ENCODE measurements around the gene FAM131A. TPM values are rescaled to one million over a fixed set of nuclear protein-coding genes. Genes with fewer than 3 reads are reported as not detected.

The FAM131A gene
- polyA plus RNA-seq, 1 donor (not counting 4 experiments of a cell fraction or from before 2014, with no cell fraction given), result 10.8 TPM

DNA sequence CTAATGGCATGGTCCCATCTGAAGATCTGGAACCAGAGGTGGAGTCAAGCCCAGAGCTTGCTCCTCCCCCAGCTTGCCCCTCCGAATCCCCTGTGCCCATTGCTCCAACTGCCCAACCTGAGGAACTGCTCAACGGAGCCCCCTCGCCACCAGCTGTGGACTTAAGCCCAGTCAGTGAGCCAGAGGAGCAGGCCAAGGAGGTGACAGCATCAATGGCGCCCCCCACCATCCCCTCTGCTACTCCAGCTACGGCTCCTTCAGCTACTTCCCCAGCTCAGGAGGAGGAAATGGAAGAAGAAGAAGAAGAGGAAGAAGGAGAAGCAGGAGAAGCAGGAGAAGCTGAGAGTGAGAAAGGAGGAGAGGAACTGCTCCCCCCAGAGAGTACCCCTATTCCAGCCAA, 15.7 kb upstream of the FAM131A start:
- H3K79me2 ChIP-seq (ENCODE audit: control insufficient read depth, insufficient read depth, low read length), result peaks cover 91% of the 10 kb centered on the region
- H3K36me3 ChIP-seq (ENCODE audit: control insufficient read depth in 2 of 2, extremely low read depth in 1 of 2, insufficient read depth in 2 of 2, low read length in 2 of 2), result peaks cover 58 to 79% of the 10 kb centered on the region in 2 experiments
- H3K4me3 ChIP-seq (ENCODE audit: control insufficient read depth in 2 of 3, extremely low read depth in 1 of 3, insufficient read depth in 2 of 3, low read depth in 1 of 3, low read length in 3 of 3), result no peak overlapping the region
- H4K20me1 ChIP-seq (ENCODE audit: control insufficient read depth, extremely low read depth, insufficient read depth, low read length), result peaks cover 53% of the 10 kb centered on the region
- H2AFZ ChIP-seq (ENCODE audit: control insufficient read depth, low read length), result no peak overlapping the region
- no peak overlapping the region for H3K9ac ChIP-seq (ENCODE audit: control insufficient read depth, extremely low read depth, insufficient read depth, low read length)
- no peaks in the 10 kb centered on the region for H3K27me3 ChIP-seq (ENCODE audit: control insufficient read depth, extremely low read depth, insufficient read depth, low read length)
- dilution Hi-C loops (cut with MboI; ENCODE audit: extremely low pct_ligation_motif_present, low sequenced_read_pairs), result no loop called here
- no peak for TF ChIP-seq EZH2 (IDR thresholded peaks at IDR 0.05; ENCODE audit: low read length)
- TF ChIP-seq CTCF (optimal IDR thresholded peaks at IDR 0.05 in 1 of 3, IDR thresholded peaks at IDR 0.05 in 1 of 3, conservative IDR thresholded peaks at IDR 0.05 in 1 of 3; ENCODE audit: extremely low read depth in 1 of 3, insufficient read depth in 2 of 3, low read length in 3 of 3), result no peak
- no peak overlapping the region for H3K4me2 ChIP-seq (ENCODE audit: control insufficient read depth, extremely low read depth, insufficient read depth, low read depth, low read length)
- peaks cover 32% of the 10 kb centered on the region for H3K4me1 ChIP-seq (ENCODE audit: control insufficient read depth, extremely low read depth, insufficient read depth, low read length)
- DNase-seq (ENCODE audit: low read depth, low spot score), result no peak
- no peaks in the 10 kb centered on the region for H3K9me1 ChIP-seq (ENCODE audit: control insufficient read depth, extremely low read depth, insufficient read depth, low read length)
- H3K9me3 ChIP-seq (ENCODE audit: control insufficient read depth, low read depth, low read length), result no peaks in the 10 kb centered on the region
- H3K27ac ChIP-seq (ENCODE audit: control insufficient read depth, insufficient read depth, low read length), result no peak overlapping the region
- FAIRE-seq, result no peak

DNA sequence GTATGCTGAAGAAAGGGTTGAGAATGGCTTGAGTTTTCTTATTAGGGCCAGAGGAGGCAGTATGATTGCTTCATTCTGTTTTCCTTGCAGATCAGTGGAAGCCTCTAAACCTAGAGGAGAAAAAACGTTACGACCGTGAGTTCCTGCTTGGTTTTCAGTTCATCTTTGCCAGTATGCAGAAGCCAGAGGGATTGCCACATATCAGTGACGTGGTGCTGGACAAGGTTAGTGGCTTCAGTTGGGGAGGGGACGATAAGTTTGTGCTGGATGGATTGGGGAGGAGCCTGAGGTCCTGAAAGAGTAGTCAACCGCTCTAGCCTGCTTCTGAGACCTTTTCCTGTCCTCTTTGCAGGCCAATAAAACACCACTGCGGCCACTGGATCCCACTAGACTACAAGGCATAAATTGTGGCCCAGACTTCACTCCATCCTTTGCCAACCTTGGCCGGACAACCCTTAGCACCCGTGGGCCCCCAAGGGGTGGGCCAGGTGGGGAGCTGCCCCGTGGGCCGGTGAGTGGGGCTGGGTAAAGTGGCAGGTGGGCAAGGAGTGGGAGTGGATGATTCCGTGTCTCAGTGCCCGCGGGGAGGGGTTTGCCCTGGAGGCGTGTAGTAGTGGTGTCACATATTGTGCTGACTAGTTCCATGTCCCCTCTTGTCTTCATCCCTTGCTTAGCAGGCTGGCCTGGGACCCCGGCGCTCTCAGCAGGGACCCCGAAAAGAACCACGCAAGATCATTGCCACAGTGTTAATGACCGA, 14.5 kb upstream of the FAM131A start:
- dilution Hi-C loops (cut with MboI; ENCODE audit: extremely low pct_ligation_motif_present, low sequenced_read_pairs), result no loop called here
- H2AFZ ChIP-seq (ENCODE audit: control insufficient read depth, low read length), result no peak overlapping the region

More for the DNA sequence above, 14.5 kb upstream of the FAM131A start:
- Histone ChIP-seq H3K4me1 (ENCODE audit: control insufficient read depth, extremely low read depth, insufficient read depth, low read length) (peaks cover 20% of the 10 kb centered on the region), H3K9me1 (ENCODE audit: control insufficient read depth, extremely low read depth, insufficient read depth, low read length) (no peaks in the 10 kb centered on the region), H3K9me3 (ENCODE audit: control insufficient read depth, low read depth, low read length) (no peaks in the 10 kb centered on the region), H3K27ac (ENCODE audit: control insufficient read depth, insufficient read depth, low read length) (no peak overlapping the region), H3K27me3 (ENCODE audit: control insufficient read depth, extremely low read depth, insufficient read depth, low read length) (no peaks in the 10 kb centered on the region), H3K36me3 (ENCODE audit: control insufficient read depth in 2 of 2, extremely low read depth in 1 of 2, insufficient read depth in 2 of 2, low read length in 2 of 2) (peaks cover 65 to 79% of the 10 kb centered on the region in 2 experiments), H3K4me3 (ENCODE audit: control insufficient read depth in 2 of 3, extremely low read depth in 1 of 3, insufficient read depth in 2 of 3, low read depth in 1 of 3, low read length in 3 of 3) (no peak overlapping the region), H3K9ac (ENCODE audit: control insufficient read depth, extremely low read depth, insufficient read depth, low read length) (no peak overlapping the region), H3K4me2 (ENCODE audit: control insufficient read depth, extremely low read depth, insufficient read depth, low read depth, low read length) (no peak overlapping the region), H4K20me1 (ENCODE audit: control insufficient read depth, extremely low read depth, insufficient read depth, low read length) (peaks cover 41% of the 10 kb centered on the region), H3K79me2 (ENCODE audit: control insufficient read depth, insufficient read depth, low read length) (peaks cover 91% of the 10 kb centered on the region)
- FAIRE-seq (no peak), DNase-seq (ENCODE audit: low read depth, low spot score) (no peak)
- TF ChIP-seq CTCF (optimal IDR thresholded peaks at IDR 0.05 in 1 of 3, IDR thresholded peaks at IDR 0.05 in 1 of 3, conservative IDR thresholded peaks at IDR 0.05 in 1 of 3; ENCODE audit: extremely low read depth in 1 of 3, insufficient read depth in 2 of 3, low read length in 3 of 3) (no peak), EZH2 (IDR thresholded peaks at IDR 0.05; ENCODE audit: low read length) (no peak)
